HEK293 (cell line): Measurements from ENCODE around the gene PHF20.

Source experiments
- GLI4 ChIP-seq: fragments of 450-650 bp; formaldehyde crosslinking; IDR thresholded peaks from 2 replicates; pipeline ENCODE4 v1.5.1; 2016; ENCODE audit warnings: missing biosample characterization, missing genetic modification characterization
- REPIN1 ChIP-seq: fragments of 450-650 bp; formaldehyde crosslinking; IDR thresholded peaks from 2 replicates; pipeline ENCODE4 v1.5.1; 2017; ENCODE audit warnings: missing biosample characterization, missing genetic modification characterization, low read depth
- TCF7L2 ChIP-seq: IDR thresholded peaks from 2 replicates; pipeline ENCODE4 v1.6.1; 2011; ENCODE audit warnings: low read depth, mild to moderate bottlenecking, inconsistent platforms, low read length, moderate library complexity, borderline replicate concordance
- TRIM28 ChIP-seq: IDR thresholded peaks from 2 replicates; pipeline ENCODE4 v1.6.1; 2011; ENCODE audit warnings: low read length, control low read depth, borderline replicate concordance
- ZBTB11 ChIP-seq: fragments of 450-650 bp; formaldehyde crosslinking; conservative IDR thresholded peaks from 2 replicates; pipeline ENCODE4 v1.5.1; 2016; ENCODE audit warnings: low read depth, missing biosample characterization, missing genetic modification characterization
- ZFP3 ChIP-seq: fragments of 450-650 bp; formaldehyde crosslinking; IDR thresholded peaks from 2 replicates; pipeline ENCODE4 v1.5.1; 2016; ENCODE audit warnings: low read depth, missing biosample characterization, missing genetic modification characterization
- ZNF19 ChIP-seq: fragments of 450-650 bp; formaldehyde crosslinking; IDR thresholded peaks from 2 replicates; pipeline ENCODE4; 2016; ENCODE audit warnings: missing biosample characterization, missing genetic modification characterization, low read depth
- ZNF274 ChIP-seq, 2 experiments: fragments of 200-500 bp in 1 of 2; fragments of 450-650 bp in 1 of 2; sonication (Bioruptor generic) in 1 of 2; formaldehyde crosslinking in 1 of 2; IDR thresholded peaks; 2 replicates each; pipeline versions ENCODE4 v1.5.1 to v1.6.1; 2014 to 2016; ENCODE audit warnings: borderline replicate concordance in 1 of 2, inconsistent platforms in 1 of 2, low read length in 1 of 2, missing biosample characterization in 1 of 2, missing genetic modification characterization in 1 of 2
- ZNF292 ChIP-seq: fragments of 450-650 bp; formaldehyde crosslinking; IDR thresholded peaks from 2 replicates; pipeline ENCODE4 v1.5.1; 2016; ENCODE audit warnings: low read depth, missing biosample characterization, missing genetic modification characterization, borderline replicate concordance
- ZNF335 ChIP-seq: fragments of 450-650 bp; formaldehyde crosslinking; conservative IDR thresholded peaks from 2 replicates; pipeline ENCODE4 v1.5.1; 2016; ENCODE audit warnings: missing biosample characterization, missing genetic modification characterization
- ZNF692 ChIP-seq: fragments of 450-650 bp; formaldehyde crosslinking; IDR thresholded peaks from 2 replicates; pipeline ENCODE4 v1.5.1; 2016; ENCODE audit warnings: missing biosample characterization, missing genetic modification characterization
- TF ChIP-seq, protein P1 (sequence below): fragments of 450-650 bp; formaldehyde crosslinking; IDR thresholded peaks from 2 replicates; pipeline ENCODE4 v1.5.1; 2016; ENCODE audit warnings: missing biosample characterization, missing genetic modification characterization

GRCh38 chr20:35831029-35831428 is 59.2 kb downstream of the PHF20 start:
- TF ChIP-seq ZNF292 (tag by site-specific recombination) (no peak), TRIM28 (no peak), ZNF19 (tag by site-specific recombination) (no peak), GLI4 (tag by site-specific recombination) (no peak), REPIN1 (tag by site-specific recombination) (no peak), ZNF692 (no peak), ZNF335 (no peak), ZFP3 (tag by site-specific recombination) (no peak), ZNF274 (IDR thresholded peaks at IDR 0.05; ENCODE audit: low read length) (no peak), ZNF274 (tag by site-specific recombination; IDR thresholded peaks at IDR 0.05; ENCODE audit: borderline replicate concordance) (no peak), ZBTB11 (no peak), TCF7L2 (no peak)
- TF ChIP-seq, protein P1, sequence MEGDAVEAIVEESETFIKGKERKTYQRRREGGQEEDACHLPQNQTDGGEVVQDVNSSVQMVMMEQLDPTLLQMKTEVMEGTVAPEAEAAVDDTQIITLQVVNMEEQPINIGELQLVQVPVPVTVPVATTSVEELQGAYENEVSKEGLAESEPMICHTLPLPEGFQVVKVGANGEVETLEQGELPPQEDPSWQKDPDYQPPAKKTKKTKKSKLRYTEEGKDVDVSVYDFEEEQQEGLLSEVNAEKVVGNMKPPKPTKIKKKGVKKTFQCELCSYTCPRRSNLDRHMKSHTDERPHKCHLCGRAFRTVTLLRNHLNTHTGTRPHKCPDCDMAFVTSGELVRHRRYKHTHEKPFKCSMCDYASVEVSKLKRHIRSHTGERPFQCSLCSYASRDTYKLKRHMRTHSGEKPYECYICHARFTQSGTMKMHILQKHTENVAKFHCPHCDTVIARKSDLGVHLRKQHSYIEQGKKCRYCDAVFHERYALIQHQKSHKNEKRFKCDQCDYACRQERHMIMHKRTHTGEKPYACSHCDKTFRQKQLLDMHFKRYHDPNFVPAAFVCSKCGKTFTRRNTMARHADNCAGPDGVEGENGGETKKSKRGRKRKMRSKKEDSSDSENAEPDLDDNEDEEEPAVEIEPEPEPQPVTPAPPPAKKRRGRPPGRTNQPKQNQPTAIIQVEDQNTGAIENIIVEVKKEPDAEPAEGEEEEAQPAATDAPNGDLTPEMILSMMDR, result no peak
